Left lung (tissue), 14 donors: ENCODE measurements around the gene ZNF141. TPM values are rescaled to one million over a fixed set of nuclear protein-coding genes. Genes with fewer than 3 reads are reported as not detected.
"Not testable (repeated sequence)": the region's sequence is repeated elsewhere in the genome, so short reads cannot be mapped to it uniquely, and the experiment has no call there.

Experiments used
- ATAC-seq: fragments of 200-7000 bp; cut with Tn5 transposase; one replicate; pipeline ENCODE4 v1.9.1; 2020; ENCODE audit warnings: moderate library complexity
- DNase-seq, 4 donors: peaks; one replicate each; pipeline ENCODE4 v3.0.0-alpha.2; 2013 to 2020
- H3K27ac ChIP-seq, 2 donors: fragments of 200-600 bp; sonication (generic) in 1 of 2; one replicate each; pipeline versions ENCODE4 v1.5.0 to v1.8.0; 2020 to 2021
- H3K27me3 ChIP-seq, 2 donors: fragments of 200-600 bp; sonication (generic) in 1 of 2; one replicate each; pipeline versions ENCODE4 v1.5.0 to v1.8.0; 2020 to 2021
- H3K36me3 ChIP-seq, 2 donors: fragments of 200-600 bp; sonication (generic) in 1 of 2; one replicate each; pipeline versions ENCODE4 v1.5.0 to v1.8.0; 2020 to 2021
- H3K4me1 ChIP-seq, 2 donors: fragments of 200-600 bp; one replicate each; pipeline ENCODE4 v1.8.0; 2021
- H3K4me3 ChIP-seq, 2 donors: fragments of 200-600 bp; sonication (generic) in 1 of 2; one replicate each; pipeline versions ENCODE4 v1.5.0 to v1.8.0; 2020 to 2021; ENCODE audit warnings: mild to moderate bottlenecking in 1 of 2
- H3K9me3 ChIP-seq, 2 donors: fragments of 200-600 bp; sonication (generic) in 1 of 2; one replicate each; pipeline versions ENCODE4 v1.5.0 to v1.8.0; 2020 to 2021
- CTCF ChIP-seq, 2 donors: fragments of 200-600 bp; sonication (generic) in 1 of 2; IDR thresholded peaks; one replicate each; pipeline versions ENCODE4 v1.5.0 to v1.8.0; 2021; ENCODE audit warnings: antibody characterized with exemption in 2 of 2
- intact Hi-C, 2 donors: fragments of 100-400 bp; cut with DNase I; formaldehyde crosslinking; loops; one replicate each; pipeline versions ENCODE4 v1.11.2 to v1.14.2; 2022
- long read RNA-seq, 12 donors: library from polyadenylated mRNA in 2 of 12; unstranded in 2 of 12; transcript quantifications; one replicate each; pipeline ENCODE4 v2.0.0 and lab custom pipeline, GENCODE V29; 2019 to 2026
- polyA plus RNA-seq, 6 donors: library from polyadenylated mRNA; unstranded; fragments of 120-200 nt; gene quantifications; one replicate each; pipeline ENCODE4 v1.2.1, GENCODE V29; 2013; ENCODE audit not compliant: insufficient read length in 6 of 6
- total RNA-seq, 2 donors: library from RNA; stranded (reverse); fragmentation: NEBNext Ultra II Directional; extraction: Animal tissue kit (Norgen Biotek cat#: 25700); gene quantifications; one replicate each; pipeline ENCODE4 v1.2.1, GENCODE V29; 2021
- donor health status: DM: no; HTN: yes; CAD: no.
- donor health status: DM: no; HTN: no; CAD: no.

The ZNF141 gene
- total RNA-seq (10 to 100 TPM; 15.8 to 16.5 TPM), polyA plus RNA-seq (10 to 100 TPM; 34.7 to 43.4 (median 37.6) TPM)
- long read RNA-seq, donor 1, transcript ZNF141-201 (4 exons, 2,970 nt) = major isoform, 11 of 14 reads
- long read RNA-seq, donor 1, partial matches to known transcripts = 0 of 14 reads
- long read RNA-seq, donor 1, other reads (novel, unspliced or antisense) = 0 of 14 reads
- long read RNA-seq, donor 2, transcript ZNF141-201 (4 exons, 2,970 nt) = major isoform, 5 of 6 reads
- long read RNA-seq, donor 2, partial matches to known transcripts = 0 of 6 reads
- long read RNA-seq, donor 2, other reads (novel, unspliced or antisense) = 0 of 6 reads
- long read RNA-seq, donor 3, partial matches to known transcripts = 0 of 4 reads
- long read RNA-seq, donor 3, other reads (novel, unspliced or antisense) = 0 of 4 reads
- long read RNA-seq, donor 4 = 0 reads
- long read RNA-seq, donor 5, transcript ZNF141-201 (4 exons, 2,970 nt) = major isoform, 7 of 7 reads
- long read RNA-seq, donor 5, partial matches to known transcripts = 0 of 7 reads
- long read RNA-seq, donor 5, other reads (novel, unspliced or antisense) = 0 of 7 reads
- long read RNA-seq, donor 6, transcript ZNF141-201 (4 exons, 2,970 nt) = major isoform, 7 of 7 reads
- long read RNA-seq, donor 6, partial matches to known transcripts = 0 of 7 reads
- long read RNA-seq, donor 6, other reads (novel, unspliced or antisense) = 0 of 7 reads
- long read RNA-seq, donor 7, partial matches to known transcripts = 0 of 1 reads
- long read RNA-seq, donor 7, other reads (novel, unspliced or antisense) = 0 of 1 reads
- long read RNA-seq, donor 8, partial matches to known transcripts = 10 of 13 reads
- long read RNA-seq, donor 8, other reads (novel, unspliced or antisense) = 0 of 13 reads
- long read RNA-seq, donor 9 = 0 reads
- long read RNA-seq, donor 10, partial matches to known transcripts = 1 of 1 reads
- long read RNA-seq, donor 10, other reads (novel, unspliced or antisense) = 0 of 1 reads
- long read RNA-seq, donor 11, partial matches to known transcripts = 10 of 11 reads
- long read RNA-seq, donor 11, other reads (novel, unspliced or antisense) = 0 of 11 reads
- long read RNA-seq, donor 12, partial matches to known transcripts = 0 of 5 reads
- long read RNA-seq, donor 12, other reads (novel, unspliced or antisense) = 0 of 5 reads

GRCh38 chr4:337143-337931, at the start of gene ZNF141:
ZNF141 (plus strand) TSS chr4:337814; CDS start chr4:337984, 170 bp downstream.
- Histone ChIP-seq H3K9me3 (peaks cover 0 to 25% of the 10 kb centered on the region in 2 donors), H3K36me3 (peaks cover 0 to 14% of the 10 kb centered on the region in 2 donors), H3K27ac (peak within 1 kb of the TSS; percentile 86 to 92), H3K27me3 (no peaks in the 10 kb centered on the region), H3K4me1 (peaks cover 9 to 22% of the 10 kb centered on the region in 2 donors), H3K4me3 (peak within 1 kb of the TSS; percentile 90 to 92)
- intact Hi-C loops = no loop called here
- ATAC-seq (peak; percentile 97), DNase-seq (peak; percentile 92 to 98 (median 97))
- TF ChIP-seq CTCF (IDR thresholded peaks at IDR 0.05) = no peak

GRCh38 chr4:288891-289290, 48.7 kb upstream of the ZNF141 start:
- no peak for DNase-seq
- H3K27ac ChIP-seq = no peak overlapping the region
- ATAC-seq = no peak
- no peak overlapping the region for H3K4me3 ChIP-seq
- intact Hi-C loops = no loop called here
- no peaks in the 10 kb centered on the region for H3K4me1 ChIP-seq
- no peaks in the 10 kb centered on the region for H3K27me3 ChIP-seq
- peaks cover 0 to 96% of the 10 kb centered on the region in 2 donors for H3K9me3 ChIP-seq
- TF ChIP-seq CTCF (IDR thresholded peaks at IDR 0.05) = no peak
- no peaks in the 10 kb centered on the region for H3K36me3 ChIP-seq

GRCh38 chr4:294732-295131, 42.9 kb upstream of the ZNF141 start:
- no peak for ATAC-seq
- DNase-seq = no peak
- H3K27ac ChIP-seq = no peak overlapping the region
- H3K4me1 ChIP-seq = no peaks in the 10 kb centered on the region
- peaks cover 0 to 72% of the 10 kb centered on the region in 2 donors for H3K9me3 ChIP-seq
- TF ChIP-seq CTCF (IDR thresholded peaks at IDR 0.05) = no peak
- intact Hi-C loops = no loop called here
- no peak overlapping the region for H3K4me3 ChIP-seq
- no peaks in the 10 kb centered on the region for H3K36me3 ChIP-seq
- H3K27me3 ChIP-seq = no peaks in the 10 kb centered on the region

GRCh38 chr4:302381-302780, 35.2 kb upstream of the ZNF141 start:
- intact Hi-C loops = no loop called here
- Histone ChIP-seq H3K27ac (no peak overlapping the region), H3K4me3 (no peak overlapping the region), H3K27me3 (peaks cover 0 to 33% of the 10 kb centered on the region in 2 donors), H3K36me3 (no peaks in the 10 kb centered on the region), H3K9me3 (peaks cover 0 to 55% of the 10 kb centered on the region in 2 donors), H3K4me1 (no peaks in the 10 kb centered on the region)
- TF ChIP-seq CTCF (IDR thresholded peaks at IDR 0.05) = no peak
- no peak for ATAC-seq
- DNase-seq = no peak

- intact Hi-C loops = not testable (repeated sequence)
These were observed 33.1 kb upstream of the ZNF141 start for GRCh38 chr4:304516-304915.

More at GRCh38 chr4:304516-304915, 33.1 kb upstream of the ZNF141 start:
- Histone ChIP-seq H3K9me3 (peaks cover 0 to 49% of the 10 kb centered on the region in 2 donors), H3K27me3 (peaks cover 0 to 33% of the 10 kb centered on the region in 2 donors), H3K4me3 (peak overlapping the region in 1 of 2 donors; percentile 21)
- DNase-seq, ATAC-seq, H3K4me1 ChIP-seq, H3K27ac ChIP-seq, H3K36me3 ChIP-seq: not testable (repeated sequence)
